ENCODE data around the gene GLRA3.
"Not testable (repeated sequence)": the region's sequence is repeated elsewhere in the genome, so short reads cannot be mapped to it uniquely, and the experiment has no call there.

- TF ChIP-seq MYC (IDR thresholded peaks at IDR 0.05; ENCODE audit: insufficient read depth, insufficient read length, insufficient replicate concordance, low read length, severe bottlenecking); HDGF (IDR thresholded peaks at IDR 0.05); LARP7 (IDR thresholded peaks at IDR 0.05); SPI1 (IDR thresholded peaks at IDR 0.05; ENCODE audit: borderline replicate concordance, insufficient read depth, low read depth, low read length); POLR2AphosphoS5 (IDR thresholded peaks at IDR 0.05; ENCODE audit: low read length); PAX5 (IDR thresholded peaks at IDR 0.05; ENCODE audit: borderline replicate concordance, low read depth, low read length); EGR1 (IDR thresholded peaks at IDR 0.05; ENCODE audit: borderline replicate concordance in 1 of 2, low read depth in 2 of 2, low read length in 2 of 2): not testable (repeated sequence)
- TF ChIP-seq, protein P1, sequence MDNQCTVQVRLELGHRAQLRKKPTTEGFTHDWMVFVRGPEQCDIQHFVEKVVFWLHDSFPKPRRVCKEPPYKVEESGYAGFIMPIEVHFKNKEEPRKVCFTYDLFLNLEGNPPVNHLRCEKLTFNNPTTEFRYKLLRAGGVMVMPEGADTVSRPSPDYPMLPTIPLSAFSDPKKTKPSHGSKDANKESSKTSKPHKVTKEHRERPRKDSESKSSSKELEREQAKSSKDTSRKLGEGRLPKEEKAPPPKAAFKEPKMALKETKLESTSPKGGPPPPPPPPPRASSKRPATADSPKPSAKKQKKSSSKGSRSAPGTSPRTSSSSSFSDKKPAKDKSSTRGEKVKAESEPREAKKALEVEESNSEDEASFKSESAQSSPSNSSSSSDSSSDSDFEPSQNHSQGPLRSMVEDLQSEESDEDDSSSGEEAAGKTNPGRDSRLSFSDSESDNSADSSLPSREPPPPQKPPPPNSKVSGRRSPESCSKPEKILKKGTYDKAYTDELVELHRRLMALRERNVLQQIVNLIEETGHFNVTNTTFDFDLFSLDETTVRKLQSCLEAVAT (IDR thresholded peaks at IDR 0.05) = not testable (repeated sequence)
- TF ChIP-seq, protein P2, sequence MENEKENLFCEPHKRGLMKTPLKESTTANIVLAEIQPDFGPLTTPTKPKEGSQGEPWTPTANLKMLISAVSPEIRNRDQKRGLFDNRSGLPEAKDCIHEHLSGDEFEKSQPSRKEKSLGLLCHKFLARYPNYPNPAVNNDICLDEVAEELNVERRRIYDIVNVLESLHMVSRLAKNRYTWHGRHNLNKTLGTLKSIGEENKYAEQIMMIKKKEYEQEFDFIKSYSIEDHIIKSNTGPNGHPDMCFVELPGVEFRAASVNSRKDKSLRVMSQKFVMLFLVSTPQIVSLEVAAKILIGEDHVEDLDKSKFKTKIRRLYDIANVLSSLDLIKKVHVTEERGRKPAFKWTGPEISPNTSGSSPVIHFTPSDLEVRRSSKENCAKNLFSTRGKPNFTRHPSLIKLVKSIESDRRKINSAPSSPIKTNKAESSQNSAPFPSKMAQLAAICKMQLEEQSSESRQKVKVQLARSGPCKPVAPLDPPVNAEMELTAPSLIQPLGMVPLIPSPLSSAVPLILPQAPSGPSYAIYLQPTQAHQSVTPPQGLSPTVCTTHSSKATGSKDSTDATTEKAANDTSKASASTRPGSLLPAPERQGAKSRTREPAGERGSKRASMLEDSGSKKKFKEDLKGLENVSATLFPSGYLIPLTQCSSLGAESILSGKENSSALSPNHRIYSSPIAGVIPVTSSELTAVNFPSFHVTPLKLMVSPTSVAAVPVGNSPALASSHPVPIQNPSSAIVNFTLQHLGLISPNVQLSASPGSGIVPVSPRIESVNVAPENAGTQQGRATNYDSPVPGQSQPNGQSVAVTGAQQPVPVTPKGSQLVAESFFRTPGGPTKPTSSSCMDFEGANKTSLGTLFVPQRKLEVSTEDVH (IDR thresholded peaks at IDR 0.05; ENCODE audit: low read depth, partially characterized antibody) = not testable (repeated sequence)
- TF ChIP-seq, protein P3, sequence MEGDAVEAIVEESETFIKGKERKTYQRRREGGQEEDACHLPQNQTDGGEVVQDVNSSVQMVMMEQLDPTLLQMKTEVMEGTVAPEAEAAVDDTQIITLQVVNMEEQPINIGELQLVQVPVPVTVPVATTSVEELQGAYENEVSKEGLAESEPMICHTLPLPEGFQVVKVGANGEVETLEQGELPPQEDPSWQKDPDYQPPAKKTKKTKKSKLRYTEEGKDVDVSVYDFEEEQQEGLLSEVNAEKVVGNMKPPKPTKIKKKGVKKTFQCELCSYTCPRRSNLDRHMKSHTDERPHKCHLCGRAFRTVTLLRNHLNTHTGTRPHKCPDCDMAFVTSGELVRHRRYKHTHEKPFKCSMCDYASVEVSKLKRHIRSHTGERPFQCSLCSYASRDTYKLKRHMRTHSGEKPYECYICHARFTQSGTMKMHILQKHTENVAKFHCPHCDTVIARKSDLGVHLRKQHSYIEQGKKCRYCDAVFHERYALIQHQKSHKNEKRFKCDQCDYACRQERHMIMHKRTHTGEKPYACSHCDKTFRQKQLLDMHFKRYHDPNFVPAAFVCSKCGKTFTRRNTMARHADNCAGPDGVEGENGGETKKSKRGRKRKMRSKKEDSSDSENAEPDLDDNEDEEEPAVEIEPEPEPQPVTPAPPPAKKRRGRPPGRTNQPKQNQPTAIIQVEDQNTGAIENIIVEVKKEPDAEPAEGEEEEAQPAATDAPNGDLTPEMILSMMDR (IDR thresholded peaks at IDR 0.05 in 2 of 3, conservative IDR thresholded peaks at IDR 0.05 in 1 of 3; ENCODE audit: control insufficient read depth in 2 of 3, extremely low read depth in 1 of 3, insufficient read depth in 1 of 3, low read depth in 3 of 3, low read length in 3 of 3) = not testable (repeated sequence)
- TF ChIP-seq, protein P4, sequence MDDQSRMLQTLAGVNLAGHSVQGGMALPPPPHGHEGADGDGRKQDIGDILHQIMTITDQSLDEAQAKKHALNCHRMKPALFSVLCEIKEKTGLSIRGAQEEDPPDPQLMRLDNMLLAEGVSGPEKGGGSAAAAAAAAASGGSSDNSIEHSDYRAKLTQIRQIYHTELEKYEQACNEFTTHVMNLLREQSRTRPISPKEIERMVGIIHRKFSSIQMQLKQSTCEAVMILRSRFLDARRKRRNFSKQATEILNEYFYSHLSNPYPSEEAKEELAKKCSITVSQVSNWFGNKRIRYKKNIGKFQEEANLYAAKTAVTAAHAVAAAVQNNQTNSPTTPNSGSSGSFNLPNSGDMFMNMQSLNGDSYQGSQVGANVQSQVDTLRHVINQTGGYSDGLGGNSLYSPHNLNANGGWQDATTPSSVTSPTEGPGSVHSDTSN (IDR thresholded peaks at IDR 0.05; ENCODE audit: insufficient replicate concordance, low read depth, low read length) = not testable (repeated sequence)
- TF ChIP-seq, protein P5, sequence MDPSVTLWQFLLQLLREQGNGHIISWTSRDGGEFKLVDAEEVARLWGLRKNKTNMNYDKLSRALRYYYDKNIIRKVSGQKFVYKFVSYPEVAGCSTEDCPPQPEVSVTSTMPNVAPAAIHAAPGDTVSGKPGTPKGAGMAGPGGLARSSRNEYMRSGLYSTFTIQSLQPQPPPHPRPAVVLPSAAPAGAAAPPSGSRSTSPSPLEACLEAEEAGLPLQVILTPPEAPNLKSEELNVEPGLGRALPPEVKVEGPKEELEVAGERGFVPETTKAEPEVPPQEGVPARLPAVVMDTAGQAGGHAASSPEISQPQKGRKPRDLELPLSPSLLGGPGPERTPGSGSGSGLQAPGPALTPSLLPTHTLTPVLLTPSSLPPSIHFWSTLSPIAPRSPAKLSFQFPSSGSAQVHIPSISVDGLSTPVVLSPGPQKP (IDR thresholded peaks at IDR 0.05; ENCODE audit: low read depth, low read length) = not testable (repeated sequence)
Observed at GRCh38 chr4:174691876-174692275, 137.2 kb downstream of the GLRA3 start.
